ENCODE measurements around the gene KLHL3. TPM values are rescaled to one million over a fixed set of nuclear protein-coding genes. Genes with fewer than 3 reads are reported as not detected.

KLHL3 gene
- total RNA-seq, 2 donors from 2014 or later: 3.1 to 17.2 TPM

GRCh38 chr5:137699336-137700281 is 36.3 kb downstream of the KLHL3 start:
- no peak for ATAC-seq
- H3K9me3 Mint-ChIP-seq: peaks cover 0 to 7% of the 10 kb centered on the region in 2 donors
- H3K27ac Mint-ChIP-seq: no peak overlapping the region
- no peak for DNase-seq (ENCODE audit: low spot score in 2 of 2)
- H3K36me3 Mint-ChIP-seq: peaks cover under 1 to 34% of the 10 kb centered on the region in 2 donors

- peaks cover 19 to 29% of the 10 kb centered on the region in 2 donors for H3K36me3 Mint-ChIP-seq
- DNase-seq (ENCODE audit: low spot score in 2 of 2) (peak in 1 of 2 donors; percentile 35), ATAC-seq (peak; percentile 97 to 98)
- peak overlapping the region; percentile 83 to 95 for H3K27ac Mint-ChIP-seq
- H3K9me3 Mint-ChIP-seq: peaks cover 0 to 7% of the 10 kb centered on the region in 2 donors
These were observed 39.4 kb downstream of the KLHL3 start for GRCh38 chr5:137696481-137696880.

DNA sequence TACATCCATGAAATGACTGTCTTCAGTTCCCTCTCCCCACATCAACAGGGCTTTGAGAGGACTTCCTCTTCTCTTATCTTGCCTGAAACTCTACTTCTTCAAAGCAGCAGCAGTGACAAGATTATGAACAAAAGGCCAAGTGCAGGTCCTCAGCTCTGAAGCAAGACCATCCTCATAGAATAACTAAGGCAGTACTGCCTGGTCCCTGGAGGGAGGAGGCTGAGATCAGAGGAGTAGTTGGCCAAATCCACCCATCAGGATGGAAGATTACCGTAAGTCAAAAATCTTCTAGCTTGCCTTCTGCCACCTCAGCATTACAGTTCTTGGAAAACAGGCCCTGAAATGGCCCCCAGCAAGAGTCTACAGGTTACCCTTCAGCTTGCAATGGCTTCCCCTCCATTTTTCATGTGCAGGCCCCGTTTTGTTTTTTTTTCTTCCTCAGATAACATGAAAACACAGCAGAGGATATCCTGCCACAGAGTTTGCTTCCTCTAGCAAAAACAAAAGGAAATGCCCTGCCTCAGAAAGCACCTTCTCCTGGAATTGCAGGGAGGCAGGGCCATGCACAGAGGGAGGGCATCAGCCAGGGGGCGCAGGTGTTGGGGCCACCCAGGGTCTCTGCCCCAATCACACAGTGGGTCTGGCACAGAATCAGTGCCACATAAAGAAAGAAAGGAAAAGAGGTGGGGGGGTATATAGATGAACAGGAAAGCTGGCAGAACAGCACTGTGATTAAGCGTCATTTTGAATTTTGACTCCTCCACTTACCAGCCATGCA is 40.0 kb downstream of the KLHL3 start:
- Mint-ChIP-seq H3K36me3 (peaks cover 19 to 28% of the 10 kb centered on the region in 2 donors), H3K9me3 (peaks cover 0 to 7% of the 10 kb centered on the region in 2 donors), H3K27ac (peak overlapping the region; percentile 83 to 95)
- DNase-seq (ENCODE audit: low spot score in 2 of 2) (peak in 1 of 2 donors; percentile 7), ATAC-seq (peak; percentile 47 to 65)

- ATAC-seq (no peak), DNase-seq (ENCODE audit: low spot score in 2 of 2) (no peak)
- H3K36me3 Mint-ChIP-seq: peaks cover 25 to 34% of the 10 kb centered on the region in 2 donors
- peaks cover 0 to 7% of the 10 kb centered on the region in 2 donors for H3K9me3 Mint-ChIP-seq
- H3K27ac Mint-ChIP-seq: peak overlapping the region; percentile 16 to 83
These were observed 41.8 kb downstream of the KLHL3 start for GRCh38 chr5:137693951-137694721.

GRCh38 chr5:137693307-137693950 is 42.5 kb downstream of the KLHL3 start:
- no peak for ATAC-seq
- DNase-seq (ENCODE audit: low spot score in 2 of 2): no peak
- peak overlapping the region in 1 of 2 donors; percentile 83 for H3K27ac Mint-ChIP-seq
- peaks cover 0 to 7% of the 10 kb centered on the region in 2 donors for H3K9me3 Mint-ChIP-seq
- H3K36me3 Mint-ChIP-seq: peaks cover 25 to 34% of the 10 kb centered on the region in 2 donors

DNA sequence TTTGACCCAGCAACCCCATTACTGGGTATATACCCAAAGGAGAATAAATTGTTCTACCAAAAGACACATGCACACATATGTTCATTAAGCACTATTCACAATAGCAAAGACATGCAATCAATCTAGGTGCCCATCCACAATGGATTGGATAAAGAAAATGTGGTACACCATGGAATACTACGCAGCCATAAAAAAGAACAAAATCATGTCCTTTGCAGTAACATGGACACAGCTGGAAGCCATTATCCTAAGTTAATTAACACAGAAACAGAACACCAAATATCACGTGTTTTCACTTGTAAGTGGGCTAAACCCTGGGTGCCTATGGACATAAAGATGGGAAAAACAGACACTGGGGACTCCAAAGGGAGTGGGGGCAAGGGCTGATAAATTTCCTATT is 46.6 kb downstream of the KLHL3 start:
- H3K9me3 Mint-ChIP-seq: no peaks in the 10 kb centered on the region
- no peak for DNase-seq (ENCODE audit: low spot score in 2 of 2)
- no peak overlapping the region for H3K27ac Mint-ChIP-seq
- H3K36me3 Mint-ChIP-seq: peaks cover 11 to 22% of the 10 kb centered on the region in 2 donors
- no peak for ATAC-seq

- ATAC-seq: no peak
- H3K9me3 Mint-ChIP-seq: no peaks in the 10 kb centered on the region
- no peak overlapping the region for H3K27ac Mint-ChIP-seq
- peaks cover 11 to 20% of the 10 kb centered on the region in 2 donors for H3K36me3 Mint-ChIP-seq
- DNase-seq (ENCODE audit: low spot score in 2 of 2): no peak
These were observed 47.6 kb downstream of the KLHL3 start for GRCh38 chr5:137688210-137688840.

DNA sequence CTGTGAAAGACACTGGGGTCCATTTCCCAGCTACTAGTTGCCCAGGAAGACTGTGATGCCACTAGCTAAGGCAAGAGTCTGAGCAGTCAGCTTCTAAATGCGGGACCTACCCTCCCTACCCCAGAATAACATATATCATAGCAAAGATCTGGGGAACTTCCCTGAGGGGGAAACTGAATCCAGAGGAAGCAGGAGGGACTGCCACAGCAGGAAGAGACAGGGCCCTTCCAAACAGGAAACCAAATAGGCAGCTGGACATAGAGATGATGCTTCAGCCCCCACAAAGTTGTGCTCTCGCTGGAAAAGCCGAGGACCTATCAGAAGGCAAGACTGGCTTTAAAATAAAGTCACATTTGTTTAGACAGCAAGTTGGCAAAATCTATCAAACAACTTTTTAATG is 51.1 kb downstream of the KLHL3 start:
- Mint-ChIP-seq H3K27ac (peak overlapping the region in 1 of 2 donors; percentile 79), H3K9me3 (no peaks in the 10 kb centered on the region), H3K36me3 (peaks cover 4 to 7% of the 10 kb centered on the region in 2 donors)
- DNase-seq (ENCODE audit: low spot score in 2 of 2) (no peak), ATAC-seq (no peak)

- ATAC-seq (no peak), DNase-seq (ENCODE audit: low spot score in 2 of 2) (no peak)
- no peak overlapping the region for H3K27ac Mint-ChIP-seq
- H3K36me3 Mint-ChIP-seq: no peaks in the 10 kb centered on the region
- H3K9me3 Mint-ChIP-seq: no peaks in the 10 kb centered on the region
These were observed 54.7 kb downstream of the KLHL3 start for GRCh38 chr5:137681191-137681590.

- ATAC-seq: no peak
These were observed 56.0 kb downstream of the KLHL3 start for GRCh38 chr5:137679910-137680309.

DNA sequence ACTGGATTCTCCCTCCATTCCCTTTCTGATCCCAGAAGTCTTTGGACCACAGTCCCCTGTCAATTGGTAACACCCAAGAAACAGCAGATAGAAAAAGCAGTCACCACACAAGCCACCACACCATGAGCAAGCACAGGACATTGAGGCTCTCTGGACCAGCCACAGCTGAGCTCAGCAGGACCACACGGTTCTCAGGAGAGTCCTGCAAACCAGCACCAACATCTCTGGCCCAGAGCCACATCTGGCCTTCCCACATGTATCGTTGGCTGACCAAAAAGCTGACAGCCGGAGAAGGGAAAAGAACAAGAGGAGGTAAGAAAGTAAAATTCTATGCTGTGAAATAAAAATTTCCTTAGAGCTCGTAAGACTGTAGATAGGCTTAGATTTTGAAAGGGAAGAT is 56.7 kb downstream of the KLHL3 start:
- DNase-seq (ENCODE audit: low spot score in 2 of 2): no peak
- no peak for ATAC-seq
- peak overlapping the region in 1 of 2 donors; percentile 92 for H3K27ac Mint-ChIP-seq
- H3K9me3 Mint-ChIP-seq: no peaks in the 10 kb centered on the region
- no peaks in the 10 kb centered on the region for H3K36me3 Mint-ChIP-seq

More at GRCh38 chr5:137679910-137680309, 56.0 kb downstream of the KLHL3 start:
- no peak overlapping the region for H3K27ac Mint-ChIP-seq
- no peak for DNase-seq (ENCODE audit: low spot score in 2 of 2)
- H3K9me3 Mint-ChIP-seq: no peaks in the 10 kb centered on the region
- H3K36me3 Mint-ChIP-seq: no peaks in the 10 kb centered on the region

- no peak overlapping the region for H3K27ac Mint-ChIP-seq
- H3K36me3 Mint-ChIP-seq: no peaks in the 10 kb centered on the region
- DNase-seq (ENCODE audit: low spot score in 2 of 2) (no peak), ATAC-seq (no peak)
- H3K9me3 Mint-ChIP-seq: no peaks in the 10 kb centered on the region
These were observed 63.0 kb downstream of the KLHL3 start for GRCh38 chr5:137672881-137673280.

DNA sequence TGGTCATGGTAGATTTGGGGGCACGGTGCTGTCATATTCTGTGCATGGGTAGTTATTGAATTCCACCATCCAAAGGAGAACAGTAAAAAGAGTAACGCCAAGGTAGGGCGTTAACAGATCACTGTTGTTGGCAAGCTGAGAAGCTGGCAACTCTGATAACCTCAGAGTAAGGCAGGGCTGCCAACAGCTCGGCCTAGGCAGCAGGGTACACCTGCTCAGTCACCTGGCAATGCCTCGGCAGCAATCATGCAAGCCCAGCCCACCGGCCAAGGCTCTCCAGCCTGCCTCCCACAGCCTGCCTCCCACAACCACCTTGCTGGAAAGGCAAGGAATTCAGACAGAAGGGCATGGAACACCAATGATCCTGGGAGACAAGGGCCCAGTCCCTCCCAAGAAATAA is 63.9 kb downstream of the KLHL3 start:
- Mint-ChIP-seq H3K9me3 (no peaks in the 10 kb centered on the region), H3K36me3 (peaks cover 0 to 6% of the 10 kb centered on the region in 2 donors), H3K27ac (no peak overlapping the region)
- DNase-seq (ENCODE audit: low spot score in 2 of 2) (no peak), ATAC-seq (no peak)

DNA sequence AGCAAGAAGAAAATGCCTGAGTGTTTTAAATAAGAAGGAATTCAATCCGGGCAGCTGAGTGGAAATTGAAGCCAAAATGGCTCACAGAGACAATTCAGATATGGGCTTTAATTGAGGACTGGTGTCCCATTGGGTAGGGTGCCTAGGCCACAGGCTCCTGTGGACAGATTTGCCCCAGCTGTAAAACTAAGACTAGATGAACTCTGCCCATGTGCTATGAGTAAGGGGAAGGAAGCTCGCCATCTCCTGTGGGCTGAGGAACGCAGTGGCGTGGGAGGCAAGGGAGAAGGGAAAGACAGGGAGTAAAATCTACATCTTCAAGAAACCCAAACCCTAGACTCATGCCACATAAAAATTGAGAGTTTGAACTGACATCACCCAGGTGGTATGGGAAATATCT is 66.1 kb downstream of the KLHL3 start:
- H3K27ac Mint-ChIP-seq: no peak overlapping the region
- no peaks in the 10 kb centered on the region for H3K9me3 Mint-ChIP-seq
- no peak for ATAC-seq
- no peak for DNase-seq (ENCODE audit: low spot score in 2 of 2)
- peaks cover 0 to 6% of the 10 kb centered on the region in 2 donors for H3K36me3 Mint-ChIP-seq

DNA sequence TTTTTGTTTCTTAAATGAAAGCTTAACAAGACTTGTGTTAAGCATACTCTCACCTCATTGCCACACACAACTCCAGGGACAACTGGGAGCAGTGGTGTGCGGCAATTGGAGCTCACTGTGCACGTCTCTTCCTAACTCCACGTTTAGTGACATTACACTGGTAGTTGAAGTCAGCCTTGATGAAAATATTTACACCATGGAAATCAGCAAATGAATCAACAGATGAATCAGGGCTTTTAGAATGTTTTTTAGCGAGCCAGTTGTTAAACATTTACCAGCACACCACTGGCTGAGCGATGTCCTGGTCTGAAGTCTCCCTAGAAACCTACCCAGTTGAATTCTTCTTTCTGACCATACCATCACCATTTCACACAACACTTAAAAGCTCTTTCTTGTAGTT is 67.3 kb downstream of the KLHL3 start:
- Mint-ChIP-seq H3K36me3 (peaks cover 0 to 6% of the 10 kb centered on the region in 2 donors), H3K9me3 (no peaks in the 10 kb centered on the region), H3K27ac (no peak overlapping the region)
- DNase-seq (ENCODE audit: low spot score in 2 of 2) (no peak), ATAC-seq (no peak)

All from activated naive CD4-positive, alpha-beta T cell treated with anti-CD3 and anti-CD28 coated beads, Interleukin-2, amount 50 U/mL, for 72 hours (primary cell).